CD4-positive, CD25-positive, alpha-beta regulatory T cell (primary cell): Measurements from ENCODE around the gene ATE1. TPM values are rescaled to one million over a fixed set of nuclear protein-coding genes. Genes with fewer than 3 reads are reported as not detected.
"Not testable (repeated sequence)": the region's sequence is repeated elsewhere in the genome, so short reads cannot be mapped to it uniquely, and the experiment has no call there.

Experiments
- ATAC-seq, 2 donors: fragments of 150-1000 bp; cut with Tn5 transposase; one replicate each; pipeline ENCODE4 v1.10.0; 2021; ENCODE audit warnings: low read depth in 2 of 2, moderate number of reproducible peaks in 2 of 2, moderate library complexity in 1 of 2
- DNase-seq, 3 donors: peaks; one replicate each; pipeline versions ENCODE4 v3.0.0 to v3.0.0-alpha.2; 2012 to 2022; ENCODE audit warnings: mixed read lengths in 1 of 3
- H3K27ac ChIP-seq: one replicate; pipeline ENCODE4 v1.7.0; 2013; ENCODE audit warnings: mild to moderate bottlenecking, low read length; ENCODE audit not compliant: insufficient read depth, poor library complexity, severe bottlenecking
- H3K27me3 ChIP-seq: one replicate; pipeline ENCODE4 v1.7.0; 2013; ENCODE audit warnings: low read length; ENCODE audit not compliant: control insufficient read depth, insufficient read depth
- H3K36me3 ChIP-seq: one replicate; pipeline ENCODE4 v1.7.0; 2013; ENCODE audit warnings: mild to moderate bottlenecking, low read length, moderate library complexity; ENCODE audit not compliant: control insufficient read depth, insufficient read depth
- H3K4me1 ChIP-seq: 2 replicates; pipeline ENCODE4 v1.7.0; 2013; ENCODE audit warnings: mild to moderate bottlenecking, low read length; ENCODE audit not compliant: insufficient read depth, control insufficient read depth, poor library complexity, severe bottlenecking
- H3K4me3 ChIP-seq: one replicate; pipeline ENCODE4 v1.7.0; 2013; ENCODE audit warnings: low read depth, mild to moderate bottlenecking, low read length, moderate library complexity
- H3K9me3 ChIP-seq, 2 experiments: 1 replicate in 1 of 2; 2 replicates in 1 of 2; pipeline ENCODE4 v1.7.0; 2013; ENCODE audit warnings: low read length in 2 of 2, mild to moderate bottlenecking in 1 of 2, moderate library complexity in 1 of 2; ENCODE audit not compliant: control insufficient read depth in 2 of 2
- H3K27ac Mint-ChIP-seq, 3 donors: one replicate each; pipeline ENCODE4 v1.8.0; 2020 to 2022; ENCODE audit warnings: mild to moderate bottlenecking in 3 of 3, mixed read lengths in 3 of 3, moderate library complexity in 2 of 3
- H3K27me3 Mint-ChIP-seq: one replicate; pipeline ENCODE4 v1.8.0; 2022; ENCODE audit warnings: mild to moderate bottlenecking, mixed read lengths
- H3K36me3 Mint-ChIP-seq: one replicate; pipeline ENCODE4 v1.8.0; 2020; ENCODE audit warnings: mixed read lengths
- H3K4me1 Mint-ChIP-seq, 4 donors: one replicate each; pipeline ENCODE4 v1.8.0; 2020 to 2022; ENCODE audit warnings: mixed read lengths in 4 of 4, mild to moderate bottlenecking in 1 of 4
- H3K4me3 Mint-ChIP-seq, 4 donors: one replicate each; pipeline ENCODE4 v1.8.0; 2020 to 2022; ENCODE audit warnings: mild to moderate bottlenecking in 4 of 4, mixed read lengths in 4 of 4, moderate library complexity in 3 of 4
- H3K9me3 Mint-ChIP-seq, 7 donors: one replicate each; pipeline ENCODE4 v1.8.0; 2020 to 2022; ENCODE audit warnings: mixed read lengths in 7 of 7, mild to moderate bottlenecking in 3 of 7, moderate library complexity in 2 of 7
- polyA plus RNA-seq, 4 donors: library from polyadenylated mRNA; unstranded; fragments of 300-500 nt; fragmentation: Illumina TruSeq; gene quantifications; one replicate each; pipeline ENCODE4 v1.2.3, GENCODE V29; 2021
- total RNA-seq: library from RNA; stranded (reverse); gene quantifications from one replicate; pipeline ENCODE4 v1.2.3, GENCODE V29; 2022

The ATE1 gene
- total and polyA plus RNA-seq, 5 donors from 2014 or later = 29.9 to 39.5 (median 34.5) TPM

DNA sequence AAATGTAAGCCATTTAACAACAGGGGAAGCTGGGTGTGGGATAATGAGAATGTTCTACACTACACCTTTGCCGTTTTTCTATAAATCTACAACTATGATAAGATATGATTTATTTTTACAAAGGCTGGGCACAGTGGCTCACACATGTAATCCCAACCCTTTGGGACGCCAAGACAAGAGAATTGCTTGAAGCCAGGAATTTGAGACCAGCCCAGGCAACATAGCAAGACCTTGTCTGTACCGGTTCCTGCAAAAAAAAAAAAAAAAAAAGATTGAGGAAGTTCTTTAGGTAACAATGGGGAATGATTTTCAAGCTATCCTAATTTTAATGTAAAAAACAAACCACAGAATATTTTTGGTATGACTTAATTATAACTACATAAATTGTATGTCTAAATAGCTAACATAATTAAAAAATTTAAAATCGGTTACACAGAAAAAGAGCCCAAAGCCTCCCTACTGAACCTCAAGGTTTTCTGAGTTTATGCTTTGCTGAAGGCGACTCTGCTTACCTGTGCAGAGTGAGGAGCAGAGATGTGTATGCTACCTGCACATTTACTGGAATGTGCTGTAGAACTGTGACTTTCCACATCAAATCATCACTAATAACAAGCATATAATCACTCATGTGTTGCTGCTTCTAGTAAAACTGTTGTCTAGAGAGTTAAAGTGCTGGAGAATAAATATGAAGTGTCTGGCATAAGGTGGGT lies 163.4 kb downstream of the ATE1 start:
- Mint-ChIP-seq H3K9me3 (peaks cover 0 to 42% (median 12%) of the 10 kb centered on the region in 7 donors), H3K36me3 (peaks cover 68% of the 10 kb centered on the region), H3K27me3 (no peaks in the 10 kb centered on the region), H3K4me3 (no peak overlapping the region), H3K4me1 (peaks cover 0 to 16% (median 7%) of the 10 kb centered on the region in 4 donors), H3K27ac (no peak overlapping the region)
- no peak for DNase-seq
- ATAC-seq = no peak
- Histone ChIP-seq H3K4me3 (no peak overlapping the region), H3K9me3 (peaks cover 13 to 18% of the 10 kb centered on the region in 2 experiments), H3K36me3 (no peaks in the 10 kb centered on the region), H3K27ac (no peak overlapping the region), H3K4me1 (no peaks in the 10 kb centered on the region), H3K27me3 (no peaks in the 10 kb centered on the region)

DNA sequence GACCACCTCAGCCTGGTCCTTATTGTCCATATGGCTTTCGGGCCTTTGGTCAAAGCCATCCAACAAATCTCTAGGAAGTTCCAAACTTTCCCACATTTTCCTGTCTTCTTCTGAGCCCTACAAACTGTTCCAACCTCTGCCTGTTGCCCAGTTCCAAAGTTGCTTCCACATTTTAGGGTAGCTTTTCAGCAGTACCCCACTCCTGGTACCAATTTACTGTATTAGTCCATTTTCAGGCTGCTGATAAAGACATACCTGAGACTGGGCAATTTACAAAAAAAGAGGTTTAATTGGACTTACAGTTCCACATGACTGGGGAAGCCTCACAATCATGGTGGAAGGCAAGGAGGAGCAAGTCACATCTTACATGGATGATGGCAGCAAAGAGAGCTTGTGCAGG lies 170.6 kb downstream of the ATE1 start:
- not testable (repeated sequence) for ATAC-seq, H3K4me3 ChIP-seq, H3K4me1 ChIP-seq, H3K27me3 Mint-ChIP-seq, H3K4me3 Mint-ChIP-seq, H3K27ac ChIP-seq, H3K27ac Mint-ChIP-seq, H3K27me3 ChIP-seq, DNase-seq
- H3K36me3 ChIP-seq = peaks cover 11% of the 10 kb centered on the region
- peaks cover 15 to 26% of the 10 kb centered on the region in 2 experiments for H3K9me3 ChIP-seq
- H3K9me3 Mint-ChIP-seq = peaks cover 0 to 42% (median 17%) of the 10 kb centered on the region in 7 donors
- H3K36me3 Mint-ChIP-seq = peaks cover 57% of the 10 kb centered on the region
- H3K4me1 Mint-ChIP-seq = peaks cover 2 to 19% (median 13%) of the 10 kb centered on the region in 4 donors

DNA sequence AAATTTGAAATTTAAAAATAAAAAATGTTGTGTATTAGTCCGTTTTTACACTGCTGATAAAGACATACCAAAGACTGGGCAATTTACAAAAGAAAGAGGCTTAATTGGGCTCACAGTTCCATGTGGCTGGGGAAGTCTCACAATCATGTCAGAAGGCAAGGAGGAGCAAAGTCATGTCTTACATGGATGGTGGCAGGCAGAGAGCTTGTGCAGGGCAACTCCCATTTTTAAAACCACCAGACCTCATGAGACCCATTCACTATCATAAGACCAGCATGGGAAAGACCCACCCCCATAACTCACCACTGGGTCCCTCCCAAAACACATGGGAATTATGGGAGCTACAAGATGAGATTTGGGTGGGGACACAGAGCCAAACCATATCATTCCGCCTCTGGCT lies 172.3 kb downstream of the ATE1 start:
- H3K4me3 Mint-ChIP-seq, H3K27ac ChIP-seq, H3K27me3 ChIP-seq, H3K4me1 ChIP-seq, H3K27me3 Mint-ChIP-seq, DNase-seq, H3K27ac Mint-ChIP-seq, ATAC-seq, H3K4me3 ChIP-seq: not testable (repeated sequence)
- Histone ChIP-seq H3K9me3 (peaks cover 14 to 23% of the 10 kb centered on the region in 2 experiments), H3K36me3 (peaks cover 11% of the 10 kb centered on the region)
- Mint-ChIP-seq H3K9me3 (peaks cover 0 to 34% (median 12%) of the 10 kb centered on the region in 7 donors), H3K4me1 (peaks cover 2 to 18% (median 13%) of the 10 kb centered on the region in 4 donors), H3K36me3 (peaks cover 43% of the 10 kb centered on the region)

DNA sequence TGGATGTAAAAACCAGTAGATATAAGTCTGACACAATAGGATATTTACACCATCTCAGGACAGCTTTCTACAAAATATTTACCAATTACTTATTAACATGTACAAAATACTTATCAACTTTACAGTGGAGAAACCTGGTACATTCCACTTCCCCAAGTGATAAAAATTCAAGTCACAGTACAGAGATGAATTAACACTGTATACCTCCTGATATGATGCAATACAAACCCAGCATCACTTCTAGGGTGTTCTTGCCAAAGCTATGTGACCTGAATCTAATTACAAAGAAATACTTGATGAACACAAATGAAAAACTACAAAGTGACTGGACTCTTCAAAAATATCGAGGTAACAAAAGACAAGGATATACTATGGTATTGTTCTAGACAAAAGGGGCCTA lies 173.2 kb downstream of the ATE1 start:
- Mint-ChIP-seq H3K27ac (peak overlapping the region in 1 of 3 donors; percentile 61), H3K36me3 (peaks cover 36% of the 10 kb centered on the region), H3K27me3 (no peaks in the 10 kb centered on the region), H3K4me3 (no peak overlapping the region), H3K4me1 (peaks cover 2 to 21% (median 13%) of the 10 kb centered on the region in 4 donors), H3K9me3 (peaks cover 0 to 28% (median 6%) of the 10 kb centered on the region in 7 donors)
- Histone ChIP-seq H3K27me3 (no peaks in the 10 kb centered on the region), H3K27ac (no peak overlapping the region), H3K4me1 (no peaks in the 10 kb centered on the region), H3K9me3 (peaks cover 7 to 15% of the 10 kb centered on the region in 2 experiments), H3K36me3 (peaks cover 11% of the 10 kb centered on the region), H3K4me3 (no peak overlapping the region)
- DNase-seq = no peak
- no peak for ATAC-seq

DNA sequence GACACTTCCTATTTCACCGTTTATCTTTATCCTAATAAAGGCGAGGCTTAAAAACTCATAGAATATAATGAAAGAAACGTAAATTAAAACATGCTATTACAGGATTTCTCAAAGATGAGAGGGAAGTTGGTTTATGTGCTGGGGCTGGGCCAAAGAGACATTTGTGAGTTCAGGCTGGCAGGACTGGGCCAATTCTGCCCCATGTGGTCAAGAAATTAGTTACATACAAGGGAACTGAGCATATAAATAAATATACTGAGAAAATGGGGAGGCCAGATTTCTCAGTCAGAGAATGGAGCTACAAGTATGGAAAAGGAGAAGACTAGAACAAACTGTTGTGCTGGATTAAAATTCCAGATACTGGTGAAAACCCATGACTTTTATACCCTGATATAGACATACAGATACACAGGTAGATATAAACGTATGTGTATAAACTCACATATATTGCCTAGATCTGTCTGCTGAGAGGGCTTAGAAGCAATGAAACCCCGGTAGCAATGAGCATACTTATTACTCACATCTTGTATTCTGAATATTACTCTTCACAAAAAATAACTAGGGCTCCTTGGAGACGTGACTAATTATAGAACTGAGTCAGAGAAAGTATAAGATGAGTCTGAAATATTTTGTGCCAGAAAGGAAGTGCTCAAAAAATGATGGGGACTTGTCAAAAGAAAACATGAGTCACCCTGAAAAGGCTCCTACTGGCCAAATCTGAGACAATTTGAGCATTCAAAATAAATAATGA lies 173.9 kb downstream of the ATE1 start:
- H3K9me3 Mint-ChIP-seq = peaks cover 0 to 23% (median 6%) of the 10 kb centered on the region in 7 donors
- Histone ChIP-seq H3K36me3 (peaks cover 11% of the 10 kb centered on the region), H3K9me3 (peaks cover 7 to 13% of the 10 kb centered on the region in 2 experiments), H3K4me1 (no peaks in the 10 kb centered on the region), H3K4me3 (no peak overlapping the region), H3K27ac (no peak overlapping the region), H3K27me3 (no peaks in the 10 kb centered on the region)
- DNase-seq (peak in 1 of 3 donors; percentile 38), ATAC-seq (peak; percentile 18 to 50)
- no peaks in the 10 kb centered on the region for H3K27me3 Mint-ChIP-seq
- no peak overlapping the region for H3K4me3 Mint-ChIP-seq
- peaks cover 2 to 21% (median 13%) of the 10 kb centered on the region in 4 donors for H3K4me1 Mint-ChIP-seq
- no peak overlapping the region for H3K27ac Mint-ChIP-seq
- H3K36me3 Mint-ChIP-seq = peaks cover 32% of the 10 kb centered on the region

DNA sequence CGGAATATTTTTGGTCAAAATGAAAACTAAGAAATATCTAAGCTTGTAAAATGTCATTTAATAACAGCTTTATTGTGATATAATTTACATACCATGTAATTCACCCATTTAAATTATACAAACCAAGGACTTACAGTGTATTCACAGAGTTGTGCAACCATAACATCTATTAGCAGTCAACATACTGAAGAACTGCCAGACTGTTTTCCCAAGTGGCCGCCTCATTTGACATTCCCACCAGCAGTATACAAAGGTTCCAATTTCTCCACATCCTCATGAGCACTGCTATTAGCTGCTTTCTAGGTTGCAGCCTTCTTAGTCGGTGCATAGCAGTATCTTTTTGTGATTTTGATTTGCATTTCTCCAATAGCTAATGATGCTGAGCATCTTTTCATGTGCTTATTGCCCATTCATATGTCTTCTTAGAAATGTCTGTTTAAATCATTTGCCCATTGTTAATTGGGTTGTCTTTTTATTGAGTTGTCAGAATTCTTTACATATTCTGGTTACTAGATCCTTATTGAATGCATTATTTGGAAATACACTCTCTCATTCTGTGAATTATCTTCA lies 176.6 kb downstream of the ATE1 start:
- Mint-ChIP-seq H3K4me1 (peaks cover 2 to 21% (median 13%) of the 10 kb centered on the region in 4 donors), H3K9me3 (peaks cover 0 to 10% (median under 1%) of the 10 kb centered on the region in 7 donors), H3K4me3 (no peak overlapping the region), H3K27me3 (no peaks in the 10 kb centered on the region), H3K27ac (no peak overlapping the region), H3K36me3 (peaks cover 21% of the 10 kb centered on the region)
- Histone ChIP-seq H3K27me3 (no peaks in the 10 kb centered on the region), H3K4me1 (no peaks in the 10 kb centered on the region), H3K36me3 (no peaks in the 10 kb centered on the region), H3K4me3 (no peak overlapping the region), H3K9me3 (no peaks in the 10 kb centered on the region), H3K27ac (no peak overlapping the region)
- ATAC-seq (no peak), DNase-seq (no peak)

DNA sequence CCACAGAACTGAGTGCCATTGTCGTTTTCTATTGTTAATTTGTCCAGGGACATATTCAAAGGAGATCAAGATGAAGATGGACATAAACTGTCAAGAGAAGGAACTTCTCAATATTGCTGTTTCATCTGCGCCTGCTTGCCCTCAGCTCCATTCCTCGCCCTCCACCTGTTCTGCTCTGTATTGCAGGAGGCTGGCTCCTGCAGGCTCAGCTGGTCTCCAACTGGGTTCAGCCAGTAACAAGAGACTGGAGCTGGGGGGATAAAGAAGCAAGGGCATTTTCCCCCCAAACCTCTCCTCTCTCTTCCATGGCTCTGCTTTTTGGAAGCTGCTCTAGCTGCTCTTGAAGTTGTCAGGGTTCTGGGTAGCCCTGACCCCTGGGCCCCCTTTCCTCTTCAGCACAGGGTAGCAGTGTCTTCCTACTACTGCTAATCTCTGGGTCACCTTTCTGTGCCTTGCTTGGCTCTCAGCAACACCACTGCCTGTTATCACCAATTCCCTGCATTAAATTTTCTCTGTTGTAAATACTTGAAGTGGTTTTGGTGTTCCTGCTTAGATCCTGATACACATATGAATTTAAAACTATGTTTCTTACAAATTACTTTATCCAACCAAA lies 180.6 kb downstream of the ATE1 start:
- peaks cover 18% of the 10 kb centered on the region for H3K36me3 Mint-ChIP-seq
- Histone ChIP-seq H3K27ac (no peak overlapping the region), H3K9me3 (no peaks in the 10 kb centered on the region), H3K36me3 (peaks cover 3% of the 10 kb centered on the region), H3K27me3 (no peaks in the 10 kb centered on the region), H3K4me1 (no peaks in the 10 kb centered on the region), H3K4me3 (no peak overlapping the region)
- no peak for ATAC-seq
- no peaks in the 10 kb centered on the region for H3K27me3 Mint-ChIP-seq
- no peak for DNase-seq
- H3K4me3 Mint-ChIP-seq = no peak overlapping the region
- H3K27ac Mint-ChIP-seq = peak overlapping the region in 2 of 3 donors; percentile 36 to 49
- H3K4me1 Mint-ChIP-seq = peaks cover 0 to 10% (median 1%) of the 10 kb centered on the region in 4 donors
- H3K9me3 Mint-ChIP-seq = no peaks in the 10 kb centered on the region
